HG03460 (cell line): Measurements from ENCODE around the gene APLNR.

Source experiments
- ATAC-seq: cut with Tn5 transposase; IDR thresholded peaks from one replicate; pipeline ENCODE4 v1.9.1; 2021; ENCODE audit not compliant: unreplicated experiment

The APLNR gene

GRCh38 chr11:57219021-57219627, 17.9 kb downstream of the APLNR start:
- no peak for ATAC-seq

GRCh38 chr11:57217053-57217452, 20.0 kb downstream of the APLNR start:
- no peak for ATAC-seq

DNA sequence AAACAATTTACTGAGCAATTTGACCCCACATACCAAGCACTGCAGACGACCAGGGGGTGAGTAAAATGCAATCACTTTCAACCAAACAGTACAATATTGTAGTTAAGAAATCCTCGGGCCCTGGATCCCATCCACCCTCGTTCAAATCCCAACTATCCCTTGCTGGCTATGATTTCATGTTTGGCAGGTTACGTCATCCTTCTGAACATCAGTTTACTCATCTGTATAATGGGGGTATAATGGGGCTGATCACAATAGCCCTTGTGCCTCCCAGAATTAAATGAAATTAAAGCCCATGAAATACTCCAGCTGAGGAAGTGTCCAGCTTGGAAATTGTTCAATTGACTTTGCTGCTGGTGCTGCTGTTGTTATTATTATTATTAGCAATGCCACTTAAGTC, 20.6 kb downstream of the APLNR start:
- no peak for ATAC-seq

DNA sequence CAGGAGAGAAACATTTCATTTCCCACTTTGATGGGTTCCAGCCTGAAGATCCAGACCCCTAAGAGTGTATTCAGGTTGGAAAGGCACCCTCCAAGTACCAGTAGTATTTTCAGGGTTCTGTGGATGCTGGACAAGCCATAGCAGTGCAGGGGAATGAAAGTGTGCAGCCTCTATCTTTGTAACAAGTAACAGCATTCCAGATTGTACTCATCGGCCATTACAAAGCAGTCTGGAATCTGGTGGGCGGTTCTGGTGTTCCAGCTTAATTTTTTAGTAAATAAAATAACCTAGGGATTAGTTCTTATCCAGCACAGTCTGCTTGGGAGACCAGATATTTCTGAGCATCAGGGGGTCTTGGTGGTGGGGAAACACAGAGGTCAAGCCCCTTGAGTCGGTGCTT, 22.6 kb downstream of the APLNR start:
- no peak for ATAC-seq

DNA sequence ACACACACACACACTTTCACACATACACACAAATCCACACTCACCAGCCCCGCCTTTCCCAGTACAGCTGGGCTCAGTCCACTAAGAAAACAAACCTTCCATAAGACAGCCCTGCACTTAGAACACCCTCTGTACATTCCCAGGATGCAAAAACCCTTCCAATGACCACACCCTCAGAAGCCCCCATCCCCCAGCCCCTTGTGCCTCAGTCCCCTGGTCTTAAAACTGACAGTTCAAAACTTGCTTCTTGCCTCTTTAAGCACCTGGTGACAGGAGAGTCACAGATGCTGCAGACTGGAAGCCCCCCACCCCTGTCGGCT, 23.0 kb downstream of the APLNR start:
- no peak for ATAC-seq

- ATAC-seq, result no peak
Observed at GRCh38 chr11:57213342-57214097, 23.5 kb downstream of the APLNR start.

GRCh38 chr11:57210781-57211180, 26.3 kb downstream of the APLNR start:
- ATAC-seq, result no peak

GRCh38 chr11:57207168-57207567, 29.9 kb downstream of the APLNR start:
- no peak for ATAC-seq

DNA sequence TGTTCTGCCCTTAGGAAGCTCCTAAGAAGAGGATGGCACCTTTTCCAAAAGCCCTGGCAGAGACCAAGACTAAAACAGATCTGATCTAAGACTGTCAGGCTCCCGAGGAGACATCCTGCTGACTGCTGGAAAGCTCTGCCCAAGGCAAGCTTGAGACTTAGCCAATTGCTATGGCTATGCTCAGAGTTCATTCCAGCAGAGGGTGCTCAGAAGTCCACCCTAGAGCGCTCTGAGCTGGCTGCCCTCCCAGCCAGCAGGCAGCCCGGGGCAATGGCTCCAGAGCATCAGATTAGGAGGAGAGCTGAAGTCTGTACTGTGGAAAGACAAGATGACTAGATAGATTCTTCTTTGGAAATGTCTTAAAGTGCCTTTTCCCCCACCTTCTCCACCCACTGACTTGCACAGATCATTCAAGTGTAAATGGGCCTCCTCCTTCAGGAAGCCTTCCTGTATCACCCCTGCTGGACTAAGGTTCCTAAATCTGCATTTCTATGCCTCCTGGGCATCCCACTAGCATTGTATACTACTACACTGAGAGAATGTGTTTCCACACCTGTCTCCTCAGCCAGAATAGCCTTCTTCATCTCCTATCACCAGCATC, 31.9 kb downstream of the APLNR start:
- no peak for ATAC-seq

DNA sequence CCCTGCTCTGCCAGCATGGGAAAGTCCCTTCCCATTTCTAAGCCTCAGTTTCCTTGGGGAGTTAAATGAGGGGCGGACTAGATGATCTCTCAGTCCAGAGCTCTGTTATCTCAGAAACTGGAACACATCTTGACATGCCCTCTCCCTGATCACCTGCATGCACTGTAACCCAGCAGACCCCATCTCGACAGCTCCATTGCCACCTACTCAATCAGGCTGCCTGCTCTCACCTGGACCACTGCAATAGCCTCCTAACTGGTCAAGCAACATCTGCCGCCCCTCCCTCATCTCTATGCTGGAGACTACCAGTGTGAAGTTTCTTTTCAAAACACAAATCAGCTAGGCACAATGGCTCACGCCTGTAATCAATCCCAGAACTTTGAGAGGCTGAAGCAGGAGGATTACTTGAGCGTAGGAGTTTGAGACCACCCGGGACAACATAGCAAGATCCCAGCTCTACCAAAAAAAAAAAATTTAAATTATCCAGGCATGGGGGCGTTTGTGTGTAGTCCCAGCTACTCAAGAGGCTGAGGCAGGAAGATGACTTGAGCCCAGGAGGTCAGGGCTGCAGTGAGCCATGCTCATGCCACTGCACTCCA, 33.1 kb downstream of the APLNR start:
- ATAC-seq, result no peak

GRCh38 chr11:57203359-57203758, 33.7 kb downstream of the APLNR start:
- no peak for ATAC-seq

DNA sequence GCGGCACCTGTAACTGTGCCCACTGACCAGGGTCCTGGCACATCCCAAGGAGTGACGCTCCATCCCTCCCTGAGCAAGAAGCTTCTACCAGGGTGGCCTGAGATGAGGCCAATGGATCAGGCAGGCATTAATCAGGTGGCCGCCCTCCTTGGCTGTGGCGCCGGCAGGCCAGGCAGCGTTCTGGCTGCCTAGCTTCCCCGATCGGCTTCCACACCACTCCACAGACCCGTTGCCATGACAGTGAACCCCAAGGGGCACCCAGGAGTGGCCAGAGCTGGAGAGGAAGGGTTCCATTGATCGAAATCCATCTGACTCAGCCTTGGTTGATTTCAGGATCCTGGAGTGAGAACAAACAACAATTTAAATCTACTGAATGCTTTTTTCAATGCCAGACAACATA, 34.8 kb downstream of the APLNR start:
- ATAC-seq, result no peak

DNA sequence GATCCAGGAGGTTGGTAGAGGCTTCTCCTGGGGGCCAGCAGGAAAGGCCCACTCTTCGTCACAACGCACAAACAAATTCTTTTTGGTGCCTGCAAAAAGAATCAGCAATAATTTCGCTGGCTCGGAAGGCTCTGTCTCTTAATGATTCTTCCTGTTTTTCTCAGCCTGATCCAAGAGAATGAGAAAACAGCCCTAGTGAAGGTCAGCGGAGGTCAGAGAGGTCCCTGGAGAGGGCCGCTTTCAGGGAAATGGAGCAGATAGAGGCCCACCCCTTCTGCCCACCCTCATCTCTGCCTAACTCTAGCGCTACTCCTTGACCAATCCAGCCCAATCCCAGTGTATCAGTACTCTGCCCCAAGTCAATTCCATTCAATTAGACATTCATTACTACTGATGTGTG, 36.1 kb downstream of the APLNR start:
- no peak for ATAC-seq

DNA sequence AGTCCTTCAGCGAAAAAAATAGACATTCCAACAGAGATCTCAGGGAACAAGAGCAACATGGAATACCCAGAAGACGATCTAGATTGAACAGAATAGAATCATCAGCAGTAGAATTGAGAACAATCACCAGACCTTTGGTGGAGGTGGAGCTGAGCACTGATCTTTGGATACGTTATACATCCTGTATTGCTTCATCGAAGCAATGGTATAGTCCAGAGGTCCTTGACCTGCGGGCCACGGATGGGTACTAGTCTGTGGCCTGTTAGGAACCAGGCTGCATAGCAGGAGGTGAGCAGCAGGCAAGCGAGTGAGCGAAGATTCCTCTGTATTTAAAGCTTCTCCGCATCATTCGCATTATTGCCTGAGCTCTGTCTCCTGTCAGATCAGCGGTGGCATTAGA, 37.7 kb downstream of the APLNR start:
- no peak for ATAC-seq

DNA sequence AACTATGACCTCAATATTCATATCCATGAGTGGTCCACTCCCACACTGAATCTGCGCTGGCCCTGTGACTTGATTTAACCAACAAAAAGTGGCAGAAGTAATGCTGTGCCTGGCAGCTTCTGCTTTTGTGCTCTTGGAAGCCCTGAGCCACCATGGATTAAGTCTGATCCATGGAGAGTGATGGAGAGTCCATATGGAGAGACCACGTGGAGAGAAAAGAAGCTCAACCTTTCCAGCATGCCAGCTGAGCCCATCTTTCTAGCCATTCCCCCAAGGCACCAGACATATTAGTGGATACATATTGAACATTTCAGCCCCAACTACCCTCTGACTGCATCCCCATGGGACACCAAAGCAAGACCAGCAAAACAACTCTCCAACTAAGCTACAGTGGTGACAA, 39.3 kb downstream of the APLNR start:
- no peak for ATAC-seq

GRCh38 chr11:57196596-57196995, 40.5 kb downstream of the APLNR start:
- ATAC-seq, result no peak

DNA sequence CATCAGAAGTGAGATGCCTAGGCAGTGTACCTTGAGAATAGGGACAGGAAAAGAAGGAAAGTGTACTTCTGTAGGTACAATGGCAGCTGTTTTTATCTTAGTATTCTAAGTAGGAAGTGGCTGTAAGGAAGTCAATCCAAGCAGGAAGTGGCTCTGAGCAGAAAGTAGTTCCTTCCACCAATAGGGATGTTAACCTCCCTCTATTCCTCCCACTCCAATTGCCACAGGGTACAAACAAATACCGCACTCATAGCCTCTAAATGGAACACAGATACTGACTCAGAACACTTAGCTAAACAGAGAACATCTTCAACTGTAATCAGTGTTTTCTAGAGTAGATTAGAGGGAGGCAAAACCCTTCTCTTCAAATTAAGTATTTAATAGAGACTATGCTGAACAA, 44.7 kb downstream of the APLNR start:
- no peak for ATAC-seq

DNA sequence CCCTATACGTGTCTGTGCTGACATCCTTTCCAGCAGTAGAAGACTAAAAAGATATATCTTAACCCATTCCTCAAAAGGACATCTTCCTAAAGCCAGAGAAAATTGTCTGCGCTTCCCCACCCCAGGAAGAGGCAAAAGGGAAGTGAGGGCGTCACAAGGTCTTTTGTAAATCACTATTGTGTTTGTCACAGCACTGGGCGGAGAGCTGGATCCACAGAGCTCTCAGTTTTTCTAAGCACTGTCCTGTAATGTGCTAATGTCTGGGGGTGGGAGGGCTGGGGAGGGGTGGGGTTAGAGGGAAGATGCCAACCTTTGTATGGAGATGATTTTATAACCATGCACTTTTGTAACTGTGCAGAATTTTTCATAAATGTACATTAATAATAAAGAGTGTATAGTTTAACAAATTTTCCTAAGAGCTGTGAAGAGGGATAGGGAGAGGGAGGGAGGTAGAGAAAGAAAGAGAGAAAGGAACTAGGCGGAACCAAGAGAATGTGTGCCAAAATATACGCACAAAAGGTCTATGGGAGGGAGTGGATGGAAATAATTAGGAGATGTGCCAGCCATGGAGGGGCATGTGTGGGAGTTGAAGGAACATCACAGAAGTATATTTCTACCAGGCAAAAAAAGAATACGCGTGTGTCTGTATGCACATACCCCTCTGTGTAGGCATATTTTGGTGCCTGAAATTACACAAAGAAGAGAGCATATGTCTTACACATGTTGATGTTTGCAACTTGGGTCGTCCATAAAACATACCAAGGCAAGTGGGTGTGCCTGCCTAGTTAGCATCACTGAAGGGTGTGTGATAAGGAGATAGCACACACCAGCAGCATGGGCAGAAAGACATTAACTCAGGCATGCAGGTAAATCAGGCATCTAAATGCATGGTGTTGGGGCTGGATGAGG, 45.5 kb downstream of the APLNR start:
- ATAC-seq, result no peak

DNA sequence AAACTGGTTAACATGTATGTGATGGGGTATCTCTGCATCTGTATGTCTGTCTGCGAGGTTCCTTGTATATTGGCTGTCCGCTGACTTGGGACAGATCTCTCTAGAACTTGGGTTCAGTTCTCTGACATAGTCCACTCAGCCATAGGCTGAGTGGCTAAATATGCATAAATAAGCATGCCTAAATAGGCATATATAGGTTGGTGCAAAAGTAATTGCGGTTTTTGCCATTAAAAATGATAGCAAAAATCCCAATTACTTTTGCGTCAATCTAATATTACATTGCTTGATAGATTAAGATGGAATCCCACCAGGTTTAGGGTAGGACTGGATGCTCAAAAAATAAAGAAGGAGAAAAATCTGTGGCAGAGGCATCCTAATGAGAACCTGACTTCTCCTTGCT, 46.5 kb downstream of the APLNR start:
- ATAC-seq, result no peak
